GM12801 (cell line): ENCODE measurements around the gene BTNL2.

ENCODE experiments used
- TF ChIP-seq, protein P1 (sequence below): IDR thresholded peaks from one replicate; pipeline ENCODE4 v1.5.1; 2011; ENCODE audit warnings: control low read depth; ENCODE audit not compliant: insufficient read length; ENCODE audit errors: extremely low read depth

BTNL2 gene

DNA sequence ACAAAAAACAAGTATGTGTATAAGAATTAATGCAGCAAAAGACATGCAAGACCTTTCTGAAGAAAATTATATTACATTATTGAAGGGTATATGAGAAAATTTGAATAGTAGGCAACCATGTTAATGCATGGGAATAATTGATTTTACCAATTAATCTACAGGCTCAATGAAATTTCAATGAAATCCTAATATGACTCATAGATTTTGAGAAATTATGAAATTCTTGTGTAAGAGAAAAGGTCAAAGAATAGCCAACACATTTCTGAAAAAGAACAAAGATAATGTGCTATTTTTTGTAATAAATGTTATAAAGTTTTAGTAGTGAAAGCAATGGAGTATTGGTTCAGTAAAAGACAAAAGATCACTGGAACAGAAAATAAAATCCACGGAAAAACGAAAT lies 53.6 kb downstream of the BTNL2 start:
- TF ChIP-seq, protein P1, sequence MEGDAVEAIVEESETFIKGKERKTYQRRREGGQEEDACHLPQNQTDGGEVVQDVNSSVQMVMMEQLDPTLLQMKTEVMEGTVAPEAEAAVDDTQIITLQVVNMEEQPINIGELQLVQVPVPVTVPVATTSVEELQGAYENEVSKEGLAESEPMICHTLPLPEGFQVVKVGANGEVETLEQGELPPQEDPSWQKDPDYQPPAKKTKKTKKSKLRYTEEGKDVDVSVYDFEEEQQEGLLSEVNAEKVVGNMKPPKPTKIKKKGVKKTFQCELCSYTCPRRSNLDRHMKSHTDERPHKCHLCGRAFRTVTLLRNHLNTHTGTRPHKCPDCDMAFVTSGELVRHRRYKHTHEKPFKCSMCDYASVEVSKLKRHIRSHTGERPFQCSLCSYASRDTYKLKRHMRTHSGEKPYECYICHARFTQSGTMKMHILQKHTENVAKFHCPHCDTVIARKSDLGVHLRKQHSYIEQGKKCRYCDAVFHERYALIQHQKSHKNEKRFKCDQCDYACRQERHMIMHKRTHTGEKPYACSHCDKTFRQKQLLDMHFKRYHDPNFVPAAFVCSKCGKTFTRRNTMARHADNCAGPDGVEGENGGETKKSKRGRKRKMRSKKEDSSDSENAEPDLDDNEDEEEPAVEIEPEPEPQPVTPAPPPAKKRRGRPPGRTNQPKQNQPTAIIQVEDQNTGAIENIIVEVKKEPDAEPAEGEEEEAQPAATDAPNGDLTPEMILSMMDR: no peak
